Stimulated activated CD8-positive, alpha-beta memory T cell treated with anti-CD3 and anti-CD28 coated beads, Interleukin-15, amount 100 ng/mL, for 48 hours (primary cell): ENCODE results near the gene CELA1.
A peak's percentile ranks its signal among the peaks of the same experiment; 100 is the strongest.

ENCODE experiments used
- DNase-seq, 2 donors: peaks; one replicate each; pipeline ENCODE4 v3.0.0-alpha.2; 2020; ENCODE audit warnings: low read depth in 2 of 2

Gene CELA1

DNA sequence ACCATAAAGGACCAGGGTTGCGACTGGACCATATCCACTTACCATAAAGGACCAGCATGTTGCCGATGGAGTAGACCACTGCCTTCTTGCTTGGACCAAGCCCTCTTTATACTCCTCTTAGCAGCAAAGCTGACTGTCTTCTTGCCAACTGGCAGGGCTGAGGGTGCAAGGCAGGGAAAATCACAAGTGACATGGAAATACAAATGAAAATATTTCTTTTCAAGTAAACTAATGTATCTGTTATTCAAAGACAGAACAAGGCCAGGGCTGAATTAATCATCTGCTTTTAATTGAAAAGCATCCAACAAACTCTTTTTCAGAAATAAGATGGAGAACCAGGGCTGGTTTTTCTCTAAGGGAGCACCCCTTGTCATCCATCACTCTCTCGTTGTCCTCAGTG lies at the start of gene CELA1:
Gene CELA1 (minus strand): TSS at position 99 of the 400 bp plus-strand sequence. CDS start 41 bp downstream, at position 58.
- DNase-seq = no peak

DNA sequence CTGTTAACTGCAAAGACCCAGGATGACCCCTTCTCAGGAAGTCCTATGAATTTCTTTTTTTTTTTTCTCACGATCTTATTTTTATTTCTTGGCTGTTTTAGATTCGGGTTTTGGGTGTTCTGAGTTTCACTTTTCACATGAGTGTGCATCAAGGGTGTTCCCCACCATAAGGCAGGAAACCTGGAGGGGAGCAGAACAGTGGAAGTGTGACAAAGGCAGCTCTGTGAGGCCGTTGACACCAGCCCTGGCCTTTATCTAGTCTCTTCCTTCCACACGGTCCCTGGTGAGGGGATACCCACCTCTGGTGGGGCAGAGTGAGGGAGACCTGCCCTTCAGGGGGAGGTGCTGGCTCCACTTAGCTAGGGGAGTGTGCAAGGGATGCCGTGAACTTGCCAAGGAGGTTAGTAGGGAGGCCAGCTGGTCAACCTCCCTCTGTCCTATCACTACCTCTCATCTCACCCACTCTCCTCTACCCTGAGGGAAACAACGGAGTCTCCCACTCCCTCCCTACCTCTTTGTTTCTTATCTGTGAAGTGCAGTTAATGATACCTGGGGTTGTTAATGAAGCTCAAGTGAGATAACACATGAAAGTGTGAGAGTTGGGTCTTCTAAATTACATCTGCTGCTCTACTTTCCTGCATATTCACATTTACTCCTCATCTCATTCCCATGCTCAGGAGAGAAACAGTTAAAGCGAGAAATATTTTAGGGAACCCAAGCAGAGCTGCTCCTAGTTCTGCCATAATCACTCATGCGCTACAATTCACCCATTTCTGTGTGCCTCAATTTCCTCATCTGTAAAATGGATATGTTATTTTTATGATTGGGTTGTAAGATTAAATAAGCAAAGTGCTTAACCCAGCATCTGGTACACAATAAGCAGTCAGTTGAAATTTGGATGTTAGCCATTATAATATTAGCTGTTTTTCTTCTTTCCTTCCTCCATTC lies 49.1 kb upstream of the CELA1 start:
- peak in 1 of 2 donors; percentile 28 for DNase-seq

GRCh38 chr12:51393676-51394545 lies 47.4 kb upstream of the CELA1 start:
- peak; percentile 39 to 47 for DNase-seq

- no peak for DNase-seq
Measured at GRCh38 chr12:51392556-51393237, 46.2 kb upstream of the CELA1 start.

DNA sequence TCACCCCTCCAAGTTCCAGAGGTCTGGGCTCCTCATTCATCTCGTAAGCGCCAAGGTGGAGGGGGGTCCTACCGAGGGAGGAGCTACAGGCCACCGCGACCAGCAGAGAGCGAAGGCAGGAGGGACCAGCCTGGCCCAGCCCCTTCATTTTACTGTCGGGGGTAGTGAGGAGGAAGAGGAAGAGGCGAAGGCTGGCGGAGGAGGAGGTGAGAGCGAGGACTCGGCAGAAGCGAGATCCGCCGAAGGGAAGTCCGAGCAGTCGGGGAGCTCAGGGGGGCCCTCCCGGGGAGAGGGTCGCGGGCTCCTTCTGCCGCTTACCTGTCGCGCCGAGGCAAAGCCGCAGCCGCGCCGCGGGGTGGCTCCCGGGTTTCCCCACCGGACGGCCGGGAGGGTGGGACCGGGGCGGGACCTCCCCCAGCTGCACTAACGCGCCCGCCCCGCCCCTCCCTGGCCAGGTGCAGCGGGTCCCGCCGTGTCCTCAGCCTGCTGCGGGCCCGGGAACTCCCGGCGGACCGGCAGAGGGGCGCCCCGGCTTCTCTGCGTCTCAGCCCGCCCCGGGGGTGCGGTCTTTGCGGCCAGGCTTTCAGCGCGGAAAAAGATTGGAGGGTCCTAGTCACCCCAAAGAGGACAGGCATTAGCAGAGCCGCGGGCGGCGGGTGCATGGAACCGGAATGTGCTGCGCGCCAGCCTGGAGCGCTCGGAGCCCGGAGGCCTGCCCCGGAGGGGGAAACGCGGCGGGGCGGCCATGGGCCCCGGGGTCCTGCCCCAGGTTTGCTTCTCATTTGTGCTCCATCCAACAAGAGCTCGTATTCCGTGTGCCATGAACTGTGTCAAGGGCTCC lies 45.0 kb upstream of the CELA1 start, which contains the start of gene GALNT6:
Gene GALNT6 (minus strand): TSS at position 124 of the 841 bp plus-strand sequence. CDS start 11,625 bp downstream, outside the sequence.
- peak; percentile 56 to 62 for DNase-seq

DNA sequence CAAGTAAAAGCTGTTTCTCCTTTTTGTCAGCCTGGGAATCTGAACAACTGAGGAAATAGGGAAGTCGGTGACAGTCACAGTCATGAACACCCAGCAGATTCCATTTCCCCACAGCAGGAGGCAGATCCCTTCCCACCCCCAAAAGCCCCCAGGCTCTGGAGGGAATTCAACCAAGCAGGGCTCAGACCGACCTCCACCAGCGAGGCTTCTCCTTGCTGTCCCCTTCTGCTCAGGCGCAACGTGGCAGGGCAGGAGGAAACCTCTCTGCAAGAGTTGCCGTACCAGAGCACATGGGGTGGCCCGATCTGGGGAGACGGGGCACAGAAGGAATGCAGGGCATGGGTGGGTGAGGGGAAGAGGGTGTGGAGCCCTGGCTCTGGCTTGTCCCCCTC lies 44.4 kb upstream of the CELA1 start:
- no peak for DNase-seq

- no peak for DNase-seq
Measured at GRCh38 chr12:51390457-51390856, 44.0 kb upstream of the CELA1 start.

GRCh38 chr12:51389302-51389999 lies 43.0 kb upstream of the CELA1 start:
- no peak for DNase-seq

DNA sequence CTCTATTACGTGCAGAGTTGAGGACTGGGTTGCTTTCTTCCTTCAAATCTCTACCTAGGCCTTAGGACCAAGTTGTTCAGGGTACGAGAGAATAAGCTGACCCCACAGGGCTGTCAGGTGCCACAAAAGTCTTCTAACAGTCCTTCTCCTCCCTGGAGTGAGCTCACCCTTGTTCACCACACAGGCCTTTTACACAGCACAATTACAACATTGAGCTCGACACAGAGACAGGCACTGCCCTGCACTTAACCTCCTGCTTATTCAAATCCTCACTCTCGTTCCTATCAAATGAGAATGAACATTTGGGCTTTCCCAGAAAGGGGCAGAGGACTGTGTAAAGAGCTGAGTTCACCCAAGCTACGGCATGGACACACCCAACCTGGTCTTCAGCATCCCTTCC lies 42.4 kb upstream of the CELA1 start:
- no peak for DNase-seq

DNA sequence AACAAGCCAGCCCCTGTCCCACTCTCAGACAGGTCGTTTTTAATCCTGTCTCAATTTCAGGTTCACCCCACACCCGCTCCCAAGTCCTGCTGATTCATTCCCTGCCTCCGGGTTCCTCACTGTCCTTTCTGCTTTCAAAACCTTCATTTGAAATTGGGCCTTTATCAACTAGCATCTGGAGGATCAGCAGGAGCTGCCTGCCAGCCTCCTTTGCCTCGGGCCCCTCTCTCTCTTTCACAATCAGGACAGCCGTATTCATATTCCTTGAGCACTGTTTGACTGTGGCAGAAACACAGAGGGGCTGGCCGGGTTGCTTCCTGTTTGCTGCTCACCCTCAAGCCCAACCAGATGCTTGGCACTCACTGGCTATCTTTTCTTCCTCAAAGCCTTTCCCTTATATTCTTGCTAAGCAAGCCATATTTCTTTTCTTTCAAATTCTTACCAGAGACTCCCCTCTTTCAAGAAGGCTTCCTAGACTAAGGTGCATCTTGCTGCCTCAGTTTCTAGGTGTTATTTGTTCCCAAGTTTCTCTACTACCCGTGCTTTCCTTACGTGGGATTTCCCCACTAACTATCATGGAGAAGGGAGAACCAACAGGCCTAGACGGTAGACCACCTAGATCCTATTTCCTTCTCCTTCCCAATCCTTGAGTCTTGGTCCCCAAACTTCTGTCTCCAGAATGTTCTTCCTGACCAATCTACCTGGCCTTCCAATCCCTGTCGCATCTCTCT lies 41.8 kb upstream of the CELA1 start:
- DNase-seq = no peak

DNA sequence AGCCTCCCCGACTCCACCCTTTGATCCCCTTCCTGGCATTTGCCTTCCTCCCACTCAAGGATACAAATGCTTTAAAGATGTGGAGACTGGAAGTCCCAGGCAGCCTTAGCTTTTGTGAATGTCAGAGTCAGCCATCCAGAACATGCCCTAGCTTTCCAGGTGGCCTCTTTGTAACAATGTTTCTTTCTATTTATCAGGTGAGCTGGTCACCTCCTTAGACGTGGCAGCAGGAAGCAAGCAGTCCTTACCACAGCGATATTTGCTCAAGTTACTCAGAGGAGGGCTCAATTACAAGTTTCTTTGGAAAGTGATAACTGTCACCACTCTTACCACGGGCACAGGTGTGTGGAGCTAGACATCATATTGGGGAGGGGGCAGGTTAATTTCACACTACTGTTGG lies 39.9 kb upstream of the CELA1 start:
- no peak for DNase-seq

- DNase-seq = no peak
Measured at GRCh38 chr12:51383269-51383905, 36.9 kb upstream of the CELA1 start.

DNA sequence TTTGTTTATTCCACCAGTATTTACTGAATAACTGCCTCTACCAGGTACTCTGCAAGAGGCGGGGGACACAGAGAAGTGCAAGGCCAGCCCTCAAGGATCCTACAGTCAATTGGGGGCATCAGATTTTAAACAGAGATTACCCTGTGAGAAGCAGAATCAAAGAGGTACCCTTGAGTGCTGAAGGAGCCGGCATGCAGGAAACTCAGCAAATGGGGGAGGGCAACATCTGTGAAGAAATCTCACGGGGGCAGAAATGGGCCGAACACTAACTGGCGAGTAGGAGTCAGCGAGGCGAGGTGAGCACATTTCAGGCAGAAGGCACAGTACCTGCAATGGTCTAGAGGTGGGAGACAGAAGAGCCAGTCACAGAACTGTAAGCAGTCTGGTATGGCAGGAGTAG lies 35.7 kb upstream of the CELA1 start:
- DNase-seq = no peak

GRCh38 chr12:51381226-51382079 lies 35.0 kb upstream of the CELA1 start:
- DNase-seq = no peak

DNA sequence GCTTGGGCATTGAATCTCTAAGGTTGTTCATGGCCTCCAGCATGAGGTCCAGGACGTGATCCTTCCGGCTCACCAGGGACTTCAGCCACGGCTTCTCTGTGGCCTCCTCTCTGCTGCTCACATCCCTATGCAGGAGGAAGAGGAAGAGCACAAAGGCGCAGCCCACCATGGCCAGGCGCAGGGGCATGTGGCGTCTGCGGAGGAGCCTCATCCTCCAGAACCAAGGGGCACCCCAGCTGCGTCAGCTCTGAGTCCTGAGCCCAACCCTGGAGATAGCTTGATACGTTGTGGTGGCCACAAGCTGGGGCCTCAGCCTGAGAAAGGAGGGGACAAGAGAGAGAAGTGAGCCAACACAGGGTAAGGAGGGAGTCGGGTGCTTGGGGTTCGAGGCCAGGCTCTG lies 33.1 kb upstream of the CELA1 start:
- no peak for DNase-seq

GRCh38 chr12:51378749-51379148 lies 32.3 kb upstream of the CELA1 start:
- no peak for DNase-seq

GRCh38 chr12:51377099-51377984 lies 30.9 kb upstream of the CELA1 start:
- no peak for DNase-seq
